DMS114 treated with DMSO at 0.1 percent for 48 hours (cell line): ENCODE measurements around the gene ABLIM1.

Experiments
- DNase-seq: peaks from one replicate; lab custom pipeline; 2025; ENCODE audit not compliant: unreplicated experiment; lab: John Stamatoyannopoulos, UW

The ABLIM1 gene

GRCh38 chr10:114394531-114394930 is 263.5 kb downstream of the ABLIM1 start:
- no peak for DNase-seq

- no peak for DNase-seq
Measured at GRCh38 chr10:114393886-114394285, 264.2 kb downstream of the ABLIM1 start.

GRCh38 chr10:114393482-114393881 is 264.6 kb downstream of the ABLIM1 start:
- DNase-seq, result no peak

- no peak for DNase-seq
Measured at GRCh38 chr10:114392112-114392835, 265.8 kb downstream of the ABLIM1 start.

- no peak for DNase-seq
Measured at GRCh38 chr10:114391599-114391998, 266.5 kb downstream of the ABLIM1 start.

- no peak for DNase-seq
Measured at GRCh38 chr10:114389426-114389825, 268.6 kb downstream of the ABLIM1 start.

- DNase-seq, result no peak
Measured at GRCh38 chr10:114388275-114388674, 269.8 kb downstream of the ABLIM1 start.

- DNase-seq, result no peak
Measured at GRCh38 chr10:114387784-114388183, 270.3 kb downstream of the ABLIM1 start.

- no peak for DNase-seq
Measured at GRCh38 chr10:114386452-114386851, 271.6 kb downstream of the ABLIM1 start.

- no peak for DNase-seq
Measured at GRCh38 chr10:114385557-114385956, 272.5 kb downstream of the ABLIM1 start.

- DNase-seq, result no peak
Measured at GRCh38 chr10:114384601-114385000, 273.5 kb downstream of the ABLIM1 start.

- DNase-seq, result no peak
Measured at GRCh38 chr10:114384181-114384580, 273.9 kb downstream of the ABLIM1 start.
